Adipocyte (in vitro differentiated cells): Measurements from ENCODE around the gene PIK3C2G.

ENCODE experiments used
- DNase-seq: peaks from one replicate; pipeline ENCODE4 v3.0.0-alpha.2; 2015; ENCODE audit warnings: low read depth
- H3K27me3 ChIP-seq: replicated peaks from 2 replicates; pipeline ENCODE4 v1.7.0; 2013; ENCODE audit warnings: mild to moderate bottlenecking, low read length, moderate library complexity; ENCODE audit not compliant: control insufficient read depth, insufficient read depth
- H3K36me3 ChIP-seq: 2 replicates; pipeline ENCODE4 v1.7.0; 2013; ENCODE audit warnings: low read length, mild to moderate bottlenecking, moderate library complexity; ENCODE audit not compliant: control insufficient read depth, insufficient read depth, severe bottlenecking
- H3K4me1 ChIP-seq: 2 replicates; pipeline ENCODE4 v1.7.0; 2013; ENCODE audit warnings: mild to moderate bottlenecking, low read length, moderate library complexity; ENCODE audit not compliant: control insufficient read depth, insufficient read depth
- H3K4me3 ChIP-seq: 2 replicates; pipeline ENCODE4 v1.7.0; 2013; ENCODE audit warnings: mild to moderate bottlenecking, low read length, moderate library complexity
- H3K9ac ChIP-seq: 2 replicates; pipeline ENCODE4 v1.7.0; 2013; ENCODE audit warnings: mild to moderate bottlenecking, low read length, moderate library complexity
- H3K9me3 ChIP-seq: 2 replicates; pipeline ENCODE4 v1.7.0; 2013; ENCODE audit warnings: mild to moderate bottlenecking, low read length, moderate library complexity; ENCODE audit not compliant: control insufficient read depth

Gene PIK3C2G

DNA sequence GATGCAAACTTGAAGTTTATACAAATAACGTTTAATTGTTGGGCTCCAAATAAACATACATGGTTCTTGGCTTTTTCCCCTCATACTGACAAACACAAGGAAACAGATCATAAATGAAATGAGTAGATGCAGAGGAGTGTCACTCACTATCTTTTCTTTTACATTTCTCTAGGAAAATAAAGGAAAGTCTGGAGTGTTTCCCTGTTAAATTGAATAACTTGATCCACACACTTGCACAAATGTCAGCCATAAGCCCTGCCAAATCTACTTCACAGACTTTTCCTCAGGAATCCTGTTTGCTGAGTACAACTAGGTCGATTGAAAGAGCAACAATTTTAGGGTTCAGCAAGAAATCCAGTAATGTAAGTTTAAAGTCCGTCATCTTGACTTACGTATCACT, 301.2 kb downstream of the PIK3C2G start:
- H3K4me3 ChIP-seq, result no peak overlapping the region
- H3K9me3 ChIP-seq, result no peaks in the 10 kb centered on the region
- DNase-seq, result no peak
- H3K27me3 ChIP-seq, result no peaks in the 10 kb centered on the region
- no peak overlapping the region for H3K9ac ChIP-seq
- H3K36me3 ChIP-seq, result no peaks in the 10 kb centered on the region
- H3K4me1 ChIP-seq, result no peaks in the 10 kb centered on the region

- H3K9me3 ChIP-seq, result no peaks in the 10 kb centered on the region
- H3K4me3 ChIP-seq, result no peak overlapping the region
These were observed 303.0 kb downstream of the PIK3C2G start for GRCh38 chr12:18564306-18564705.

GRCh38 chr12:18567787-18568186, 306.5 kb downstream of the PIK3C2G start:
- H3K9ac ChIP-seq, result no peak overlapping the region
- no peak for DNase-seq
- no peaks in the 10 kb centered on the region for H3K36me3 ChIP-seq
- no peaks in the 10 kb centered on the region for H3K27me3 ChIP-seq
- no peak overlapping the region for H3K4me3 ChIP-seq
- no peaks in the 10 kb centered on the region for H3K4me1 ChIP-seq
- peaks cover 4% of the 10 kb centered on the region for H3K9me3 ChIP-seq

More at GRCh38 chr12:18564306-18564705, 303.0 kb downstream of the PIK3C2G start:
- peak; percentile 31 for DNase-seq
- Histone ChIP-seq H3K4me1 (no peaks in the 10 kb centered on the region), H3K36me3 (no peaks in the 10 kb centered on the region), H3K9ac (no peak overlapping the region), H3K27me3 (no peaks in the 10 kb centered on the region)

DNA sequence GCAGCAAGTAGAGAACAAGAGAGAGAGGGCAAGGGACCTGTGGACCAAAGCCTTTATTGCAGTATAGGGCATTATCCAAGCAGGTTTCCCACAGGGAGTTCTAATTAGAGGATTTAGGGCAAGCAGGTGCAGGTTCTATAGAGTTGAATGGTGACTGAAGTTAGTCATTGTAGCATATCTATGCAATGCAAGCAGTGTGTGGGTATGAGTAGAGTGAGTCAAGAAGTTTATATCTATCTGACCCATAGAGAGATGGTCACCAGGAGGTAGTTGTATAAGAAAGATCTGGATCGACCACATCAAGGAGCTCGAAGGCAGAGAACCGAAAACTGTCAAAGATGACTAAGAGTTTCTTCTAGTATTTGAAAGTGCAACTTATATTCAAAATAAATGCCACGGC, 309.2 kb downstream of the PIK3C2G start:
- Histone ChIP-seq H3K9me3 (peaks cover 6% of the 10 kb centered on the region), H3K9ac (no peak overlapping the region), H3K36me3 (no peaks in the 10 kb centered on the region), H3K4me3 (no peak overlapping the region), H3K4me1 (no peaks in the 10 kb centered on the region), H3K27me3 (no peaks in the 10 kb centered on the region)
- no peak for DNase-seq

DNA sequence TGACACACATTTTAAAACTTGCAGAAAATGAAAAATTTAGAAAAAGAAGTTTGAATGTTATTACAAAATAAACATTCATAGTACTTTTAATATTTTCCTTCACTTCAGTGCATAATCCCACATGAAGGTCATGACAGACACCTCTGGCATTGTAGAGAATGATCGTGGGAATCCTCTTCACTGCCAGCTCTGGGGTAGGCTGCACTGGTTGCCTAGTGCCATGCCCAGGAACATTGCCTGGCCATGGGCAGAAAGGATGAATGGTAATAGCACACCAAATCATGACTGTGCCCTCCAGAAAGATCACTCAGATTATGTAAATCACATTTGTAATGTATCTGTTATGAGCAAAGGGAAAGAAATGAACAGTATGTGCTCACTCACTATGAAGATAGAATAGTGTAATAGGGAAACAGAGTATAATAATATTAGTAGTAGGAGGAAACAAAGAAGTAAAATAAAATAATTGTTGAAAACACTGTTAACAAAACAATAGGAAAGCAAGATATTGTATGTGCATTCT, 314.8 kb downstream of the PIK3C2G start:
- peaks cover 6% of the 10 kb centered on the region for H3K9me3 ChIP-seq
- H3K4me3 ChIP-seq, result no peak overlapping the region
- no peaks in the 10 kb centered on the region for H3K27me3 ChIP-seq
- no peak overlapping the region for H3K9ac ChIP-seq
- H3K36me3 ChIP-seq, result no peaks in the 10 kb centered on the region
- H3K4me1 ChIP-seq, result peaks cover 8% of the 10 kb centered on the region
- DNase-seq, result peak; percentile 56

GRCh38 chr12:18576648-18577047, 315.3 kb downstream of the PIK3C2G start:
- no peak overlapping the region for H3K4me3 ChIP-seq

GRCh38 chr12:18578191-18578590, 316.9 kb downstream of the PIK3C2G start:
- H3K4me3 ChIP-seq, result no peak overlapping the region
- H3K9ac ChIP-seq, result no peak overlapping the region
- peaks cover under 1% of the 10 kb centered on the region for H3K9me3 ChIP-seq
- peak; percentile 24 for DNase-seq
- peaks cover 8% of the 10 kb centered on the region for H3K4me1 ChIP-seq
- no peaks in the 10 kb centered on the region for H3K36me3 ChIP-seq
- H3K27me3 ChIP-seq, result no peaks in the 10 kb centered on the region

More at GRCh38 chr12:18576648-18577047, 315.3 kb downstream of the PIK3C2G start:
- Histone ChIP-seq H3K4me1 (peaks cover 8% of the 10 kb centered on the region), H3K27me3 (no peaks in the 10 kb centered on the region), H3K36me3 (no peaks in the 10 kb centered on the region), H3K9me3 (peaks cover 6% of the 10 kb centered on the region), H3K9ac (no peak overlapping the region)
- DNase-seq, result no peak

DNA sequence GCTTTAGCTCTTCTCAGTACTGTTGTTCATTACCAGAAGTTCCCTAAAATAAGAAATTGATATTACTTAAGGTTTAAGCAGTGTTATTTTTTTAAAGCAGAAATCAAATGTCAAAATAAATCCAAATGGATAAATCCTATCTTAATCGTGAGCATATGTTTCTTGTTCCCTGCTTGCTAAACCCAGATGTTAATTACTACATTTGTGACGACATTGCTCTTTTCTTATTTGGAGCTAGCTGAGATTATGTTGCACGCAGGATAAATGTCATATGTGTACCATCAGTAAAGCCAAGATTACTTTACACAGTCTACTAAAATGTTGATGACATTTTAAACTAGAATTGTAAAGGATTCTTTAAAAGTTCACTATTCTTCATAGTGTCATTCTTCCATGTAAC, 319.0 kb downstream of the PIK3C2G start:
- H3K27me3 ChIP-seq, result no peaks in the 10 kb centered on the region
- peaks cover 8% of the 10 kb centered on the region for H3K4me1 ChIP-seq
- no peaks in the 10 kb centered on the region for H3K36me3 ChIP-seq
- H3K9me3 ChIP-seq, result peaks cover 5% of the 10 kb centered on the region
- peak; percentile 87 for DNase-seq
- H3K9ac ChIP-seq, result no peak overlapping the region
- H3K4me3 ChIP-seq, result no peak overlapping the region

GRCh38 chr12:18580706-18581105, 319.4 kb downstream of the PIK3C2G start:
- H3K9ac ChIP-seq, result no peak overlapping the region
- peaks cover 5% of the 10 kb centered on the region for H3K9me3 ChIP-seq
- H3K4me1 ChIP-seq, result peaks cover 8% of the 10 kb centered on the region
- no peaks in the 10 kb centered on the region for H3K36me3 ChIP-seq
- DNase-seq, result peak; percentile 8
- H3K27me3 ChIP-seq, result no peaks in the 10 kb centered on the region
- no peak overlapping the region for H3K4me3 ChIP-seq

DNA sequence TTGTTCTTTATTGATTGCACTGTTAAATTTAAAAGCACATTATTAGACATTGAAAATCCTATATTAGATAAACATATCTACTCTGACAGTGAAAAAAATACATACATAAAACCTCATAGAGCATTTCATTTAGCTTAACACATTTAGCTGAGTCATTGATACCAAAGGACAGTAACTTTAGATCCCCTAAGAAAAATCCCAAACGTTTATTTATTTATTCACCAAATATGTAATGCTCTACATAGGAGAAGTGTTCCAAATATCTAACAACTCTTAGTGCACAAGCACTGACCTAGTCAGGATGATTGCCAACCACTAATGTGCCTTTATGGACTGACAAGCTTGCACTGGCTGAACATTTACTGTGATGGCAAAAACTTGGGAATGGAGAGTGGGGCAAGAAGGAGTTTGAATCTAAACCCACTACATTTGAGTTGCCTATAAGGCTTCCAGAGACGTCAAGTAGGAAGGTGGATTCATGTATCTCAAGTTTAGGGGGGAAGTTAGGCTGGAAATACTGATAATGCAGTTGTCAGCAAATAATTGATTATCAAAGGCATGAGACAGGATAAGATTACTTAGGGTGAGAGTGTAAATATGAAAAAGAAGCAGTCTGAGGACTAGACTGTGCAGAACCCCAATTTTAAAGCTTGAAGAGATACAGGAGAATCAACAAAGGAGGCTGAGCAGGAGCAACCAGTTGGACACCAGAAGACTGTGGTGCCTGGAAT, 320.1 kb downstream of the PIK3C2G start:
- Histone ChIP-seq H3K9me3 (peaks cover 5% of the 10 kb centered on the region), H3K27me3 (no peaks in the 10 kb centered on the region), H3K4me3 (no peak overlapping the region), H3K9ac (no peak overlapping the region), H3K4me1 (peaks cover 7% of the 10 kb centered on the region), H3K36me3 (no peaks in the 10 kb centered on the region)
- DNase-seq, result peak; percentile 34

DNA sequence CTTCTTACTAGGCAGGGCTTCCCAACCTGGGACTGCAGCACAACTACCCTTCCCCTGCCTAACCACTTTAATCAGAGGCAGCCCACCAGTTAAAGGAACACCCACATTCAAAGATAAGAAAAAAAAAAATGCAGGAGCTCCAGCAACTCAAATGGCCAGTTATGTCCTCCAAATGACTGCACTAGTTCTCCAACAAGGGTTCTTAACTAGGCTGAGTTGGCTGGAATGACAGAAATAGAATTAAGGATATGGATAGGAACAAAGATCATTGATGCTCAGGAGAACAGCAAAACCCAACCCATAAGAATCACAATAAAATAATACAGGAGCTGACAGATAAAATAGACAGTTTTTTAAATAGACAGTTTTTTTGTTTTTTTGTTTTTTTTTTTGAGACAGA, 322.3 kb downstream of the PIK3C2G start:
- DNase-seq, result no peak

More for the DNA sequence above, 322.3 kb downstream of the PIK3C2G start:
- Histone ChIP-seq H3K4me1 (no peaks in the 10 kb centered on the region), H3K9me3 (peaks cover 17% of the 10 kb centered on the region), H3K9ac (no peak overlapping the region), H3K27me3 (no peaks in the 10 kb centered on the region), H3K36me3 (no peaks in the 10 kb centered on the region), H3K4me3 (no peak overlapping the region)
